Stimulated activated naive CD8-positive, alpha-beta T cell treated with anti-CD3 and anti-CD28 coated beads, Interleukin-15, Interleukin-2, amounts not matched to agents 100 U/mL and 50 U/mL, for 24 hours (primary cell): ENCODE results near the gene ZNF320.
"Not testable (repeated sequence)": the region's sequence is repeated elsewhere in the genome, so short reads cannot be mapped to it uniquely, and the experiment has no call there.

Experiments
- ATAC-seq: fragments of 150-1000 bp; cut with Tn5 transposase; one replicate; pipeline ENCODE4 v1.10.0; 2021
- DNase-seq: peaks from one replicate; pipeline ENCODE4 v3.0.0; 2021

Gene ZNF320

DNA sequence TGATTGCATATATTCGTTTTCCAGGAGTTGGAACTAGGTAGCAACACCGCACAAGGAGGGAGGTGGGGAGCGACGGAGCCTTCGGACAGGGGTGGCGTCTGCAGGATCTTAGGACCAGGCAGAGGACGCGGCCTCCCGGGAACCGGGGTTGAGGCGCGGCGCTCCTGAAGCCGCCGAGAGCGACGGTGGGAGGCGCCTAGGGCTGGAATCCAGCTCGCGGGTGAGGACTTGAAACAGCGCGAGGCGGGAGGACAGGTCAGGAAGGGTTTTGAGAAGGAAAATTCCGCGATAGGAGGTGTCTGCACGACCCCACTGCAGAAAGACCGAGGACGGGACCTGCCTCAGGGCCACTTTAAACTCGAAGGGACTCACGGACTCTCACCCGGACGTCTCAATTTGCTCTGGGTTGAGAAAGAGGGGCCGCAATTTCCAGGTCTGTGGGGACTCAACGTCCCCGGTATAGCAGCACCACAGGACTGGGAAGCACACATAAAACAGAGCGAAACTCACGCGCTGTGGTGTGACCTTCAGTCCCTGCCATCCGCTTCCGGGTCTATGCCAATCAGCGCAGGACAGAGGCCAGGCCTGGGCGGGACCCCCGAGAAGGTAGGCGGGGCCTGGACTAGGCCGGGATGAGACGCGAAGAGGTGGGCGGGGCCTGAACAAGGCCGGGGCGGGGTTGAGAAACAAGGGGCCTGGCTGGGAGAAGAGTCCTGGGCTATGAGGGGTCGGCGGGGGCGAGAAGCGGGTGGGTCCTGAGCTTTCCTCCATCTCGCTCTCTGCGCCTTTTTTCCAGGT, at the start of gene ZNF320:
Gene ZNF320, minus strand, starts transcription at position 498 of the 798 bp plus-strand sequence. CDS start 7,380 bp downstream, outside the sequence.
- ATAC-seq: peak; percentile 100
- peak; percentile 93 for DNase-seq

DNA sequence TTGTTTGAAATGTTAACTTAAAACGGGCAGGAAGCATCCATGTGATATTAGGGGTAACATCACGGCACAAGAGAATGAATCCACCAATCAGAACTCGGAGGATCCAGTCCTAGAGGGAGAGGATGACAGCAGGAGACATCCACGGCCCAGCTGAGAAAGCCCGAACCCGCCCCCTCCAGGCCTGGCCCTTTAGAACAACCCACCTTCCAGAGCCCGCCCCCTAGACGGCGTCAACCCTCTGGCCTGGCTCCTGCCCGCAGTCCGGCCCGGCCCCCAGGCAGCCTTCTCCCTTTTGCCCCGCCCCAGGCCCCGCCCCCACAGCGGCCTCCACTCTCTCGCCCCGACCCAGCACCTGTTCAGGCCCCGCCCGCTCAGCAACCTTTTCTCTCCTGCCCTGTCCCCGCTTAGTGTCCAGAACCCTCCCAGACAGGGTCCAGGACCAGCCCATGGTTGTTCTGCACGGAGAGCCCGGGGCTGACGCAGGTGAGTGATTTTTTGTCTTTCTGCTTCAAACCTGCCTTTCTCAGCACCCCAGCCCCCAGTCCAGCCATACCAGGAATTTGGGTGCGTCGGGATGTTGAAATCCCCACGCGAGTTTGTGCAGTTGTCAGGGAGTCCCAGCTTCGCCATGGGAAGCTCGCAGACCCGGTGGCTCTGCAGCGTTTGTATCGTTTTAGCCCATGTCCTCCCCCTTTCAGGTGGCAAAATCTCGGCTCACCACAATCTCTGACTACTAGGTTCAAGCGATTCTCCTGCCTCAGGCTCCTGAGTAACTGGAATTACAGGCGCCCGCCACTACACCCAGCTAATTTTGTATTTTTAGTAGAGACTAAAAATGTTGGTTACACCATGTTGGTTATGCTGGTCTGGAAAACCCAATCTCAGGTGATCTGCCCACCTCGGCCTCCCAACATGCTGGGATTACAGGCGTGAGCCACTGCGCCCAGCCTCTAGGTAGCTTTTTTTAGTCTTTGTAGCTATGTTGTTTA, 49.2 kb upstream of the ZNF320 start:
- DNase-seq (no peak), ATAC-seq (no peak)

DNA sequence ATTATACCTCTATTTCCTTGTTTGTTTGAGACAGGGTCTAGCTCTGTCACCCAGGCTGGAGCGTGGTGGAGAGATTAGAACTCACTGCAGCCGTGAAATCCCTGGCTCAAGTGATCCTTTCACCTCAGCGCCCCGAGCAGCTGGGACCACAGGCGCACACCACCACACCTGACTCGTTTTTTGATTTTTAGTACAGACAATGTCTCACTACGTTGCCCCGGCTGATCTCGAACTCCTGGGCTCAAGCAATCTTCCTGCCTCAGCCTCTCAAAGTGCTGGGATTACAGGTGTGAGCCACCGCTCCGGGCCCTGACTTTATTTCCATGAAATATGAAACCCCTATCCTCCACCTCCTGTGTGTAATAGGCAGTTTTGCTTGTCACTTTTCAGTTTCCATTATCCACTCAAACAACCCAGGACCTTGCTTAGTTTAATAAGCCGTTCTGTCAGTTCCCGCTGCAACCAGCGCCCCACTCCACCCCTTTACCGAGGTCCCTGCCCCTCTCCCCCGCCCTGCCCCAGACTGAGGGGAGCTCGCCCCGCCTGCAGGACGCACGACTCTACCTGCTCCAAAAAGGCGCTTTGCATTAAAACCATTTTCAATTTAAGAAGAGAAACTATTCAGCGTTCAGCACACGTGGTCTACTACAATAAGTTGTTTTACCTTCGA, 48.4 kb upstream of the ZNF320 start:
- no peak for ATAC-seq
- no peak for DNase-seq

DNA sequence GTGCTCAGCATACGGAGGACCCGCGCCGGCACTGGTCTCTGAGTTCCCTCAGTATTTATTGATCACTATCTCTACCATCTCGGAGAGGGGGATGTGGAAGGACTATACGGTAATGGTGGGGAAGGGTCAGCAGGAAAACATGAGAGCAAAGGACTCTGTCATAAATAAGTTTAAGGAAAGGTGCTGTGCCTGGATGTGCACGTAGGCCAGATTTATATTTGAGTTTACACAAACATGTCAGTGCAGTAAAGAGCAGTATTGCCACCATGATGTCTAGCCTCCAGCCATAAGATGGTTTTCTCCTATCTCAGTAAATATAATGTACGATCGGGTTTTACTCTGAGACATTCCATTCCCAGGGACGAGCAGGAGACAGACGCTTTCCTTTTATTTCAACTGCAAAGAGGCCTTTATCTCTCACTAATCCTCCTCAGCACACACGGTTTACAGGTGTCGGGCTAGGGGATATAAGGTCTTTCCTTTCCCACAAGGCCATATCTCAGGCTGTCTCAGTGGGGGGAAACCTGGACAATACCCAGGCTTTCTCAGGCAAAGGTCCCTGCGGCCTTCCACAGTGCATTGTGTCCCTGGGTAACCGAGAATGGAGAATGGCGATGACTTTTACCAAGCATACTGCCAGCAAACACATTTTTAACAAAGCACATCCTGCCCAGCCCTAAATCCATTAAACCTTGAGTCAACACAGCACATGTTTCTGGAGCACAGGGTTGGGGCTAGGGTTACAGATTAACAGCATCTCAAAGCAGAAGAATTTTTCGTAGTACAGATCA, 47.5 kb upstream of the ZNF320 start:
- not testable (repeated sequence) for DNase-seq, ATAC-seq

DNA sequence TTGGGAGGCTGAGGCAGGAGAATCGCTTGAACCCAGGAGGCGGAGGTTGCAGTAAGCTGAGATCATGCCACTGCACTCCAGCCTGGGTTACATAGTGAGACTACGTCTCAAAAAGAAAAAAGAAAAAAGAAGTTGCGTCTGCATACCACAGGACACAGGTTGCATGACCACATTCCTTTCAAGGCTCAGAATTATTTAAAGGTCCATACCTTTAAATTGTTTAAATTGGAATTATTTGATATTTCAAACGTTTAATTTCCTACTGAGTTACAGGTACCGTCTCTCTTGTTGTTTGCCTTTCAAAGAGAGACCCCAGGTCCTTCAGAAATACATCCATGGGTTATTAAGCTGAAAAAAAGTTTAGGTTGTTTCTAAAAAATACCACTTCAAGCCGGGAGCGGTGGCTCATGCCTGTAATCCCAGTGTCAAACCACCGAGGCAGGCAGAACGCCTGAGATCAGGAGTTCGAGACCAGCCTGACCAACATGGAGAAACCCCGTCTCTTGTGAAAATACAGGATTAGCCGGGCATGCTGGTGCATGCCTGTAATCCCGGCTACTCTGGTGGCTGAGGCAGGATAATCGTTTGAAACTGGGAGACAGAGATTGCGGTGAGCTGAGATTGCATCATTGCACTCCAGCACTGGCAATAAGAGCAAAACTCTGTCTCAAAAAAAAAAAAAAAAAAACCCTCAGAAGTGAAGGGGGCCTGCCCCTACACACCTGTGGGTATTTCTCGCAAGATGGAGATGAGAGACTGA, 46.6 kb upstream of the ZNF320 start:
- no peak for ATAC-seq
- no peak for DNase-seq

DNA sequence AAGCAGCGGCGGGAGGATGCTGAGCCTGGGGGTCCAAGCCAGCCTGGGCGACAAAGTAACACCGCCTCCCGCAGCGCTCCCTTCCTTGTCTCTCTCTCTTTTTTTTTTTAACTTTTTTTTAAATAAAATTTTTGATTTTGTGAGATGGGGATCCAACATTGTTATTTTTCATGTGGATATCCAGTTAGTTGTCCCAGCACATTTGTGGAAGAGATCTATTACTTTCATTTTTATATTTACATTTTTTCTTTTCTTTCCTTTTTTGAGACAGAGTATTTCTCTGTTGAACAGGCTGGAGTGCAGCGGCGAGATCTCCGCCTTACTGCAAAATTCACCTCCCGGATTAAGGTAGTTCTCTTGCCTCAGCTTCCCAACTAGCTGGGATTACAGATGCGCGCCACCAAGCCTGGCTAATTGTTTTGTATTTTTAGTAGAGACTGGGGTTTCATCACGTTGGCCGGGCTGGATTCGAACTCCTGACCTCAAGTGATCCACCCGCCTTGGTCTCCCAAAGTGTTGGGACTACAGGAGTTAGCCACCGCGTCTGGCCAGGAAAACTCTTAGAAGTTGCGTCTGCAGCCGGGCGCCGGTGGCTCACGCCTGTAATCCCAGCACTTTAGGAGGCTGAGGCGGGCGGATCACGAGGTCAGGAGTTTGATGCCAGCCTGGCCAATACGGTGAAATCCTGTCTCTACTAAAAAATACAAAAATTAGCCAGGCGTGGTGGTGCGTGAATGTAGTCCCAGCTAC, 45.9 kb upstream of the ZNF320 start:
- ATAC-seq: peak; percentile 7

DNA sequence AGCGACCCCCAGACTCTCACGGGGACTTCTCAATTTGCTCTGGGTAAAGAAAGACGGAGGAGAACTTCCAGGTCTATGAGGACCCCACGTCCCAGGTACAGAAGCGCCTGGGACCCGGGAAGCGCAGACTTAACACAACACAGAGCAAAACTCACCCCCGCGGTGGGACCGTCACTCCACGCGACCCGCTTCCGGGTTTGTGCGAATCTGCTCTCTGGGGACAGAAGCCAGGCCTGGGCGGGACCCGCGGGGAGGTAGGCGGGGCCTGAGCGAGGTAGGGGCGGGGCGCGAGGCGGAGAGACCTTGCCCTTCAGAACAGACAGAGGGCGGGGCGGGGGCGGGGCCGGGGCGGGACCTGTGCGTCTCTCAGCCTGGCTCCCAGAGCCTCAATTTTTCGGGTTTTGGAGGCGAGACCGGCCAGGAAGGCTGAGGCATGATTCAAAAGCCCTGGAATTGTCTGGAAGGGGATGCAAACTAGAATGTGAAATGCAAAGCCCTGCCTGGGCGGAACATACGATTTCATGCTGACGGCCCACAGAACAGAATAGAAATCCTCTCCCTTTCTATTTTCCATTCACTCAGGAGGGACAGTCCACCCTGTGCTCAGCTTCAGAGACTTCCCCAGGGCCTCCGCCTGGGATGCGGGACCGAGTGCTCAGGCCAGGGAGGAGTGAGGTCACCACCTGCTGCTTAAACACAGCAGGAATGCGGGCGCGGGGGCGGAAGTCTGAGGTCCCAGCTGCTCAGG, 45.1 kb upstream of the ZNF320 start:
- DNase-seq (peak; percentile 92), ATAC-seq (peak; percentile 99)

More for the DNA sequence above, 45.9 kb upstream of the ZNF320 start:
- no peak for DNase-seq

DNA sequence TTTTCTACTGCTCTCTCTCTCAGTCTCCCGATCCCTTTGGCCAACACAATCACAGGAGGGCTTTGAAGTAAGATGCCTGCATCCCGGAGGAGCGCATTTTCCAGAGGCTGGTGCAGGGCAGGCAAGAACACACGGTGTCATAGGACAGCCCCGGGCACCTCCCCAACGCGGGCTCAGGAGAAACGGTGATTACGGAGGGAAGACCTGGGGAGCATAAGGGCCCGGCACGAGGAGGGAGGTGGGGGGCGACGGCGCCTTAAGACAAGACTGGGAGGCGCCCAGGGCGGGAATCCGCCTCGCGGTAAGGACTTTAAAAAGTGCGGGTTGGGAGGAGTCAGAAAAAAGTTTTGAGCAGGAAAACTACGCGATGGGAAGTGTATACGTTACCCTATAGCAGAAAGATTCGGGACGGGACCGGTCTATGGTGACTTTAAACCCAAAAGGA, 44.5 kb upstream of the ZNF320 start:
- peak; percentile 37 for DNase-seq

DNA sequence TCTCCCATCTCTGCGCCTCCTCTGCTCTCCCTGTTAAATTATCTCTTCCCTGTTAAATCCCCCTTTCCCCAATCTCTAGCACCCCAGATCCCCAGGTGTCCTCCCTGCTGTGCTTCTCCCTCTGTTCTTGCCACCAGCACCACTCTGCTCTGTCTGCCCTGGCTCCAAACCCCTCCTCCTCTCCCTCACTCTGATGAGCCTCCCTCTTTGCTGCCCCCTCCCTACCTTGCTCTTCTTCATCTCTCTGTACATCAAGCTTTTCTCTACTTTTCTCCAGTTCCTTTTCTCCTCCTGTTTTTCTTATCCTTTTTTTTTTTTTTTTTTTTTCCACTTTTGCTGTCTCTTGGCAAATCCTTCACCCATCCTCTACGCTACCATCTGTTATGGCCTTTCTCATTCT, 44.1 kb upstream of the ZNF320 start:
- not testable (repeated sequence) for ATAC-seq, DNase-seq

More for the DNA sequence above, 44.5 kb upstream of the ZNF320 start:
- ATAC-seq: peak; percentile 25

DNA sequence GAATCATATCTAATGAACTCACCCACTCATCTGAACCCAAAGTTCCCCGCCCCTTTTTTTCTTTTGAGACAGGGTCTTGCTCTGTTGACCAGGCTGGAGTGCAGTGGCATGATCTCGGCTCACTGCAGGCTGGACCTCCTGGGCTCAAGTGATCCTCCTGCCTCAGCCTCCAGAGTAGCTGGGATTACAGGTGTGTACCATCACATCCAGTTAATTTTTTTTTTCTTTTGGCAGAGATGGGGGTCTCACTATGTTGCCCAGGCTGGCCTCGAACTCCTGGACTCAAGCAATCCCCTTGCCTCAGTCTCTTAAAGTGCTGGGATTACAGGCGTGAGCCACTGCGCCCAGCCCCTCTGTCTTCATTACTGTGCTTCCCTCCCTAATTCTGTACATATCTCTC, 43.5 kb upstream of the ZNF320 start:
- ATAC-seq, DNase-seq: not testable (repeated sequence)

DNA sequence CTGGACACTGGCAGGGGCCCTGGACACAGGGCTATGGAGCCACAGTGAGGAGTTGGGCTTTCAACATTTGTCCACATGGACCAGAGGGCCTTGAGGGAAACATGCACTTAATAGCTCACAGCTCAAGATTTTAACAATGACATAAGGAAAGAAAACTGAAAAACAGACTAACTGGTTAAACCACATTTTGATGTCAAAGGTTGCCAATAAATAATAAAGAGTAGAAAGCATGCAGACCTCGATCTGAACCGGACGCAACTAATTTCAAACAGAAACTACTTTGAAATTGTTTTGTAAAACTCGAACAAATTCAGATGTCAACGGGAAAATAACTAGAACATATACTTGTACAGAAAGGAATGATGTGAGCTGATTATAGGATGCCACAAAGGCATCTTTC, 41.3 kb upstream of the ZNF320 start:
- no peak for DNase-seq
- ATAC-seq: no peak

DNA sequence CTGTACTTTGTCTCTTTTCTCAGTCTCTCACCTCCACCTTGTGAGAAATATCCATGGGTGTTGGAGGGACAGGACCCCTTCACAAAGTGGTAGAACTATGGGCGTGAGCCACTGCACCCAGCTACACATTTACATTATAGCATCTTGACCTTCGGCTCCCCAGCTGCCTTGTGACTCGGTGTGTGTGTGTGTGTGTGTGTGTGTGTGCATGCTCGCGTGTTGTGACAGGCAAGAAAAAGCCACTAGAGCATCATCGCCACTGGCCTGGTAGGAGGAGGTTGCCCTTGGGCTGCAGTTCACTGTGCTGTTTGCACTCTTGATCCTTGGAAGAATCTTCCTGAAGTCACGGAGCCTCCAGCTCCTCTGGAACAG, 39.5 kb upstream of the ZNF320 start:
- ATAC-seq (no peak), DNase-seq (no peak)

DNA sequence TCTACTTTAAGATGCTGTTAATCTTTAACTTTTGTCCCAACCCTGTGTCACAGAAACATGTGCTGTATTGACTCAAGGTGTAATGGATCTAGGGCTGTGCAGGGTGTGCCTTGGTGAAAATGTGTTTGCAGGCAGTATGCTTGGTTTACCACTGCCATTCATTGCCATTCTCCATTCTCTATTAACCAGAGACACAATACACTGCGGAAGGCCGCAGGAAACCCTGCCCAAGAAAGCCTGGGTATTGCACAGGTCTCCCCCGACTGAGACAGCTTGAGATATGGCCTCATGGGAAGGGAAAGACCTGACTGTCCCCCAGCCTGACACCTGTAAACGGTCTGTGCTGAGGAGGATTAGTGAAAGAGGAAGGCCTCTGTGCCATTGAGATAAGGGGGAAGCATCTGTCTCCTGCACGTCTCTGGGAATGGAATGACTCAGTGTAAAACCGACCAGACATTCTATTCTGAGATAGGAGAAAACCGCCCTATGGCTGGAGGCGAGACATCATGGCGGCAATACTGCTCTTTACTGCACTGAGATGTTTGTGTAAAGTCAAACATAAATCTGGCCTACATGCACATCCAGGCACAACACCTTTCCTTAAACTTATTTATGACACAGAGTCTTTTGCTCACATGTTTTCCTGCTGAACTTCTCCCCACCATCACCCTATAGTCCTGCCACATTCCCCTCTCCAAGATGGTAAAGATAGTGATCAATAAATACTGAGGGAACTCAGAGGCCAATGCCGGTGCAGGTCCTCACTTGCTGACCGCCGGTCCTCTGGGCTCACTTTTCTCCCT, 38.9 kb upstream of the ZNF320 start:
- no peak for DNase-seq
- no peak for ATAC-seq

DNA sequence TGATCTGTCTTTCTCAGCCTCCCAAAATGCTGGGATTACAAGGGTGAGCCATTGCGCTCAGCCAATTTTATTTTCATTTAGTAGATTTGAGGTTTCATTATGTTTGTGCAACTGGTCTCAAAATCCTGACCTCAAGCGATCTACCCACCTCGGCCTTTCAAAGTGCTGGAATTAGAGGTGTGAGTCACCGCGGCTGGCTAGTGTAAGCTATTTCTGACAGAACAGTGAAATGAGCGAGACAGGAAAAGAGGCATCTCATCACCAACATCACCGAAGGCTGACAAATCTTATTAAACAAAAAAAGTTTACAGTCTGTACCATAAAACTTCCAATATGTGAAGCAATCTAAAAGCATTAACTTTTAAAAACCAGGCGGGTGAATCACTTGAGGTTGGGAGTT, 38.0 kb upstream of the ZNF320 start:
- ATAC-seq (no peak), DNase-seq (no peak)

DNA sequence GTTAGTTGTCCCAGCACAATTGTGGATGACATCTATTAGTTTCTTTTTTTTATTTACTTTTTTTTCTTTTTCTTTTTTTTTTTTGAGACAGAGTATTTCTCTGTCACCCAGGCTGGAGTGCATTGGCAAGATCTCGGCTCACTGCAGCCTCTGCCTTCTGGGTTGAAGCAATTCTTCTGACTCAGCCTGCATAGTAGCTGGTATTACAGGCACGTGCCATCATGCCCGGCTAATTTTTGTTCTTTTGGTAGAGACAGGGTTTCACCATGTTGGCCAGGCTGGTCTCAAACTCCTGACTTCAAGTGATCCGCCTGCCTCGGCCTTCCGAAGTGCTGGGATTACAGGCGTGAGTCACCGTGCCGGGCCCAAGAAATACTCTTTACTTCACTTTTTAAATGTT, 27.2 kb upstream of the ZNF320 start:
- not testable (repeated sequence) for ATAC-seq

DNA sequence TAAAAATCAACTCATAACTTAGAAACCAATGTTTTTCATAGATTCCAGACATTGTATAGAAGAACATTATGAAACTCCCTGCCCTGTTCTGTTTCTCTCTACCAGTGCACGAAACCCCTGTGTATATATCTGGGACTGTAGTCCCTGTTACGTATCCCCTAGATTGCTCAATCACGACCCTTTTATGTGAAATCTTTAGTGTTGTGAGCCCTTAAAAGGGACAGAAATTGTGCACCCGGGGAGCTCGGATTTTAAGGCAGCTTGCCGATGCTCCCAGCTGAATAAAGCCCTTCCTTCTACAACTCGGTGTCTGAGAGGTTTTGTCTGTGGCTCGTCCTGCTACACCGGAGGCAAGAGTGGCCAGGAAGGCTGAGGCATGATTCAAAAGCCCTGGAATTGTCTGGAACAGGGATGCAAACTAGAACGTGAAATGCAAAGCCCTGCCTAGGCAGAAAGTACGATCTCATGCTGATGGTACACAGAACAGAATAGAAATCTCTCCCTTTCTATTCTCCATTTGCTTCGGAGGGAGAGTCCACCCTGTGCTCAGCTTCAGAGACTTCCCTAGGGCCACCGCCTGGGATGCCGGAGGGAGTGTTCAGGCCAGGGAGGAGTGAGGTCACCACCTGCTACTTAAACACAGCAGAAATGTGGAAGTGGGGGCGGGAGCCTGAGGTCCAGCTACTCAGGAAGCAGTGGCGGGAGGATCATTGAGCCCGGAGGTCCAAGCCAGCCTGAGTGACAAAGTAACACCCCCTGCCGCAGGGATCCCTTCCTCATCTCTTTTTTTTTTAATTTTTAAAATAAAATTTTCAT, 26.6 kb upstream of the ZNF320 start:
- DNase-seq (no peak), ATAC-seq (no peak)

More for the DNA sequence above, 27.2 kb upstream of the ZNF320 start:
- DNase-seq: not testable (repeated sequence)
